Gastrocnemius medialis (tissue), 4 donors: Measurements from ENCODE around the gene NDUFS6.

Experiments
- POLR2A ChIP-seq, 2 donors: fragments of 450-650 bp; IDR thresholded peaks; one replicate each; pipeline ENCODE4 v1.6.1; 2017; ENCODE audit warnings: antibody characterized with exemption in 2 of 2, mild to moderate bottlenecking in 2 of 2, moderate library complexity in 2 of 2
- TF ChIP-seq, protein P1 (sequence below), 5 experiments: fragments of 450-650 bp in 3 of 5; fragments of 200-600 bp in 2 of 5; sonication (generic) in 2 of 5; IDR thresholded peaks in 4 of 5; conservative IDR thresholded peaks in 1 of 5; 1 replicate in 4 of 5; 2 replicates in 1 of 5; pipeline ENCODE4 v1.5.1; 2016 to 2019; ENCODE audit warnings: antibody characterized with exemption in 5 of 5, mild to moderate bottlenecking in 3 of 5, moderate library complexity in 3 of 5

- TF ChIP-seq, protein P1, sequence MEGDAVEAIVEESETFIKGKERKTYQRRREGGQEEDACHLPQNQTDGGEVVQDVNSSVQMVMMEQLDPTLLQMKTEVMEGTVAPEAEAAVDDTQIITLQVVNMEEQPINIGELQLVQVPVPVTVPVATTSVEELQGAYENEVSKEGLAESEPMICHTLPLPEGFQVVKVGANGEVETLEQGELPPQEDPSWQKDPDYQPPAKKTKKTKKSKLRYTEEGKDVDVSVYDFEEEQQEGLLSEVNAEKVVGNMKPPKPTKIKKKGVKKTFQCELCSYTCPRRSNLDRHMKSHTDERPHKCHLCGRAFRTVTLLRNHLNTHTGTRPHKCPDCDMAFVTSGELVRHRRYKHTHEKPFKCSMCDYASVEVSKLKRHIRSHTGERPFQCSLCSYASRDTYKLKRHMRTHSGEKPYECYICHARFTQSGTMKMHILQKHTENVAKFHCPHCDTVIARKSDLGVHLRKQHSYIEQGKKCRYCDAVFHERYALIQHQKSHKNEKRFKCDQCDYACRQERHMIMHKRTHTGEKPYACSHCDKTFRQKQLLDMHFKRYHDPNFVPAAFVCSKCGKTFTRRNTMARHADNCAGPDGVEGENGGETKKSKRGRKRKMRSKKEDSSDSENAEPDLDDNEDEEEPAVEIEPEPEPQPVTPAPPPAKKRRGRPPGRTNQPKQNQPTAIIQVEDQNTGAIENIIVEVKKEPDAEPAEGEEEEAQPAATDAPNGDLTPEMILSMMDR (IDR thresholded peaks at IDR 0.05 in 4 of 5, conservative IDR thresholded peaks at IDR 0.05 in 1 of 5), result peak in 1 of 5 experiments; percentile 12
- peak; percentile 71 to 77 for TF ChIP-seq POLR2A (IDR thresholded peaks at IDR 0.05)
Observed at GRCh38 chr5:1801222-1801966, at the start of gene NDUFS6.
